ENCODE measurements around the gene AMZ1.

DNA sequence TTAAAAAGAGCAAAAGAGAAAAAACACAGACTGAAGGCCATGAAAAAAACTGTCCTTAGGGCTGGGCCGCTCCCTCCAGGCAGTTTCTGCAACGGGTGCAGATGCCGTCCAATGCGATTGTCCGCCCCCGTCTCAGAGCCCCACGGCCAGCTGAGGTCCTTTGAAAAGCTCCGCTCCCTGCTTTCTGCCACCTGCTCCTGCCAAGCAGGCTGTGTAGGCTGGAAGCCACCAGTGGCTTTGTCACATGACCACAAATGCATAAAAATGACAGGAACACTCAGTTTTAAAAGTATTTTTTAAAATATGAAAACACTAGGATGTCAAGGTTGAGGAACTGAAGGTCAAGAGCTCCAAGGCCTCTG, 71.7 kb downstream of the AMZ1 start:
- no peak for TF ChIP-seq POLR2A (IDR thresholded peaks at IDR 0.05; ENCODE audit: low read depth, low read length)
- TF ChIP-seq POLR2AphosphoS5 (IDR thresholded peaks at IDR 0.05; ENCODE audit: low read length): no peak
- TF ChIP-seq, protein P1, sequence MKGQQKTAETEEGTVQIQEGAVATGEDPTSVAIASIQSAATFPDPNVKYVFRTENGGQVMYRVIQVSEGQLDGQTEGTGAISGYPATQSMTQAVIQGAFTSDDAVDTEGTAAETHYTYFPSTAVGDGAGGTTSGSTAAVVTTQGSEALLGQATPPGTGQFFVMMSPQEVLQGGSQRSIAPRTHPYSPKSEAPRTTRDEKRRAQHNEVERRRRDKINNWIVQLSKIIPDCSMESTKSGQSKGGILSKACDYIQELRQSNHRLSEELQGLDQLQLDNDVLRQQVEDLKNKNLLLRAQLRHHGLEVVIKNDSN (IDR thresholded peaks at IDR 0.05; ENCODE audit: borderline replicate concordance, extremely low read length, insufficient read depth, low read depth, low read length): no peak
- TF ChIP-seq, protein P2, sequence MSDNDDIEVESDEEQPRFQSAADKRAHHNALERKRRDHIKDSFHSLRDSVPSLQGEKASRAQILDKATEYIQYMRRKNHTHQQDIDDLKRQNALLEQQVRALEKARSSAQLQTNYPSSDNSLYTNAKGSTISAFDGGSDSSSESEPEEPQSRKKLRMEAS (IDR thresholded peaks at IDR 0.05; ENCODE audit: low read depth, low read length): no peak
- TF ChIP-seq, protein P3, sequence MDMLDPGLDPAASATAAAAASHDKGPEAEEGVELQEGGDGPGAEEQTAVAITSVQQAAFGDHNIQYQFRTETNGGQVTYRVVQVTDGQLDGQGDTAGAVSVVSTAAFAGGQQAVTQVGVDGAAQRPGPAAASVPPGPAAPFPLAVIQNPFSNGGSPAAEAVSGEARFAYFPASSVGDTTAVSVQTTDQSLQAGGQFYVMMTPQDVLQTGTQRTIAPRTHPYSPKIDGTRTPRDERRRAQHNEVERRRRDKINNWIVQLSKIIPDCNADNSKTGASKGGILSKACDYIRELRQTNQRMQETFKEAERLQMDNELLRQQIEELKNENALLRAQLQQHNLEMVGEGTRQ (IDR thresholded peaks at IDR 0.05; ENCODE audit: borderline replicate concordance, low read depth, low read length): no peak
- TF ChIP-seq, protein P4, sequence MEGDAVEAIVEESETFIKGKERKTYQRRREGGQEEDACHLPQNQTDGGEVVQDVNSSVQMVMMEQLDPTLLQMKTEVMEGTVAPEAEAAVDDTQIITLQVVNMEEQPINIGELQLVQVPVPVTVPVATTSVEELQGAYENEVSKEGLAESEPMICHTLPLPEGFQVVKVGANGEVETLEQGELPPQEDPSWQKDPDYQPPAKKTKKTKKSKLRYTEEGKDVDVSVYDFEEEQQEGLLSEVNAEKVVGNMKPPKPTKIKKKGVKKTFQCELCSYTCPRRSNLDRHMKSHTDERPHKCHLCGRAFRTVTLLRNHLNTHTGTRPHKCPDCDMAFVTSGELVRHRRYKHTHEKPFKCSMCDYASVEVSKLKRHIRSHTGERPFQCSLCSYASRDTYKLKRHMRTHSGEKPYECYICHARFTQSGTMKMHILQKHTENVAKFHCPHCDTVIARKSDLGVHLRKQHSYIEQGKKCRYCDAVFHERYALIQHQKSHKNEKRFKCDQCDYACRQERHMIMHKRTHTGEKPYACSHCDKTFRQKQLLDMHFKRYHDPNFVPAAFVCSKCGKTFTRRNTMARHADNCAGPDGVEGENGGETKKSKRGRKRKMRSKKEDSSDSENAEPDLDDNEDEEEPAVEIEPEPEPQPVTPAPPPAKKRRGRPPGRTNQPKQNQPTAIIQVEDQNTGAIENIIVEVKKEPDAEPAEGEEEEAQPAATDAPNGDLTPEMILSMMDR (IDR thresholded peaks at IDR 0.05 in 2 of 3, conservative IDR thresholded peaks at IDR 0.05 in 1 of 3; ENCODE audit: control insufficient read depth in 2 of 3, extremely low read depth in 1 of 3, insufficient read depth in 1 of 3, low read depth in 3 of 3, low read length in 3 of 3): no peak
- no peak for TF ChIP-seq BACH1 (IDR thresholded peaks at IDR 0.05; ENCODE audit: borderline replicate concordance)
- TF ChIP-seq TAF1 (IDR thresholded peaks at IDR 0.05; ENCODE audit: borderline replicate concordance, low read depth, low read length): no peak
- no peak for TF ChIP-seq SRF (IDR thresholded peaks at IDR 0.05; ENCODE audit: low read depth in 2 of 2, low read length in 2 of 2)
- TF ChIP-seq NFIC (IDR thresholded peaks at IDR 0.05; ENCODE audit: low read depth, low read length): no peak
- no peak for TF ChIP-seq CEBPB (IDR thresholded peaks at IDR 0.05; ENCODE audit: borderline replicate concordance in 1 of 2, low read depth in 2 of 2, low read length in 2 of 2)

Data from GM12878 (cell line).